ENCODE results near the gene KRTAP5-9.
"Not testable (repeated sequence)": the region's sequence is repeated elsewhere in the genome, so short reads cannot be mapped to it uniquely, and the experiment has no call there.

KRTAP5-9 gene

DNA sequence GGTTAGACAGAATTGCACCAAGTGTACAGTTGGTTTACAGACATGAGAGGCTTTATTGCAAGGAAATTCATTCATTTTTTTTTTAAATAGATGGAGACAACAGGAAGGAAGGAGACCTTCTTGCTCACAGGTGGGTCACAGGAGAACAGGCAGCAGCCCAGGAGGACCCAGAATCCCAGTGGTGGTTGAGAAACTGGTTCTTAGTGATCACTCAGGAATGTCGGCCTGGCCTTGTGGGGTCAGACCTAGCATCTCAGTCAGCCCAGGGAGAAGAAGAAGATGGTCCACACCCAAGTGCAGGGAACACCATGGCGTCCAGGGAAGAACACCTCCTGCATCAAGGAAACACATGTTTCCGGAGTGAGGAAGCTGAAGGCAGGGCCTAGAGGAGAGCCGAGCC, 33.6 kb downstream of the KRTAP5-9 start:
- H3K4me3 ChIP-seq (replicated peaks; ENCODE audit: low read depth, low read length) = no peak overlapping the region
- TF ChIP-seq, protein P1, sequence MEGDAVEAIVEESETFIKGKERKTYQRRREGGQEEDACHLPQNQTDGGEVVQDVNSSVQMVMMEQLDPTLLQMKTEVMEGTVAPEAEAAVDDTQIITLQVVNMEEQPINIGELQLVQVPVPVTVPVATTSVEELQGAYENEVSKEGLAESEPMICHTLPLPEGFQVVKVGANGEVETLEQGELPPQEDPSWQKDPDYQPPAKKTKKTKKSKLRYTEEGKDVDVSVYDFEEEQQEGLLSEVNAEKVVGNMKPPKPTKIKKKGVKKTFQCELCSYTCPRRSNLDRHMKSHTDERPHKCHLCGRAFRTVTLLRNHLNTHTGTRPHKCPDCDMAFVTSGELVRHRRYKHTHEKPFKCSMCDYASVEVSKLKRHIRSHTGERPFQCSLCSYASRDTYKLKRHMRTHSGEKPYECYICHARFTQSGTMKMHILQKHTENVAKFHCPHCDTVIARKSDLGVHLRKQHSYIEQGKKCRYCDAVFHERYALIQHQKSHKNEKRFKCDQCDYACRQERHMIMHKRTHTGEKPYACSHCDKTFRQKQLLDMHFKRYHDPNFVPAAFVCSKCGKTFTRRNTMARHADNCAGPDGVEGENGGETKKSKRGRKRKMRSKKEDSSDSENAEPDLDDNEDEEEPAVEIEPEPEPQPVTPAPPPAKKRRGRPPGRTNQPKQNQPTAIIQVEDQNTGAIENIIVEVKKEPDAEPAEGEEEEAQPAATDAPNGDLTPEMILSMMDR (IDR thresholded peaks at IDR 0.05; ENCODE audit: low read depth, low read length, missing control alignments) = no peak
- no peak for DNase-seq (ENCODE audit: extremely low read depth, low read depth)

DNA sequence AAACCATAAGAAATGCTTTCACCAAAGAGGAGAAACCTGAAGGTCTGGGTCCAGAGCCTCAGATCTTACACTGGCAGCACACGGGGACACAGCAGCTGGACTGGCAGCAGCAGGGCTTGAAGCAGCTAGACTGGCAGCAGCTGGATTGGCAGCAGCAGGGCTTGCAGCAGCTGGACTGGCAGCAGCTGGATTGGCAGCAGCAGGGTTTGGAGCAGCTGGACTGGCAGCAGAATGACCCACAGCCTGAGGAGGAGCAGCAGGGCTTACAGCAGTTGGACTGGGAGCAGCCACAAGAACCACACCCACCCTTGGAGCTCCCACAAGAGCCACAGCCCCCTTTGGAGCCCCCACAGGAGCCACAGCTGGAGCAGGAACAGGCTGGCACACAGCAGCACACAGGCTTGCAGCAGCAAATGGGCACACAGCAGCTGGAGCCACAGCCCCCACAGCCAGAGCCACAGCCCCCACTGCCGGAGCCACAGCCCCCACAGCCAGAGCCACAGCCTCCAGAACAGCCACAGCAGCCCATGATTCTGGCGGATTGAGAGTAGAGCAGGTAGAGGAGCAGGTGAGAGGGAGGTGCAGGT, 34.2 kb downstream of the KRTAP5-9 start, which contains the start of gene KRTAP5-11:
Gene KRTAP5-11 (minus strand): TSS at position 567 of the 587 bp plus-strand sequence. CDS start 38 bp downstream, at position 529.
- TF ChIP-seq, protein P1 (IDR thresholded peaks at IDR 0.05; ENCODE audit: low read depth, low read length, missing control alignments) = no peak
- no peak within 1 kb of the TSS for H3K4me3 ChIP-seq (replicated peaks; ENCODE audit: low read depth, low read length)
- no peak for DNase-seq (ENCODE audit: extremely low read depth, low read depth)

GRCh38 chr11:71582969-71583368, 34.7 kb downstream of the KRTAP5-9 start:
- not testable (repeated sequence) for H3K4me3 ChIP-seq (replicated peaks; ENCODE audit: low read depth, low read length); DNase-seq (ENCODE audit: extremely low read depth, low read depth)

DNA sequence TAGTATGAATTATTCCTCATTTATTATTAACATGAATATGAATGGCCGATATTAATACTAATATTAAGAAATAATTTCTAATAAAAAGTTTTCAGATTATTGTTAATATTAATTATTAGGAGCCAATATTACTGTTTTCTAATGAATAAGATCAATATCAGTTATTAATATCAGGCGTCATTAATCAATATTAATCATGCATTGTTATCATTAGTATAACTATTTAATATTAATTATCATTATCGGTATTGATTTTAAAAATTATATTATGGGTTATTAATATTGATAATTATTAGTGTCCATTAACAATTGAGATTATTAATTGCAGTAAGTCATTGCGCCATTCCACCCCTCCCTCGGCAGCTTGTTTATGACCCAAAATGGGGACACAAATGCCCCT, 37.5 kb downstream of the KRTAP5-9 start:
- not testable (repeated sequence) for H3K4me3 ChIP-seq (replicated peaks; ENCODE audit: low read depth, low read length); DNase-seq (ENCODE audit: extremely low read depth, low read depth)

- not testable (repeated sequence) for DNase-seq (ENCODE audit: extremely low read depth, low read depth); H3K4me3 ChIP-seq (replicated peaks; ENCODE audit: low read depth, low read length)
These were observed 40.1 kb downstream of the KRTAP5-9 start for GRCh38 chr11:71588314-71588713.

DNA sequence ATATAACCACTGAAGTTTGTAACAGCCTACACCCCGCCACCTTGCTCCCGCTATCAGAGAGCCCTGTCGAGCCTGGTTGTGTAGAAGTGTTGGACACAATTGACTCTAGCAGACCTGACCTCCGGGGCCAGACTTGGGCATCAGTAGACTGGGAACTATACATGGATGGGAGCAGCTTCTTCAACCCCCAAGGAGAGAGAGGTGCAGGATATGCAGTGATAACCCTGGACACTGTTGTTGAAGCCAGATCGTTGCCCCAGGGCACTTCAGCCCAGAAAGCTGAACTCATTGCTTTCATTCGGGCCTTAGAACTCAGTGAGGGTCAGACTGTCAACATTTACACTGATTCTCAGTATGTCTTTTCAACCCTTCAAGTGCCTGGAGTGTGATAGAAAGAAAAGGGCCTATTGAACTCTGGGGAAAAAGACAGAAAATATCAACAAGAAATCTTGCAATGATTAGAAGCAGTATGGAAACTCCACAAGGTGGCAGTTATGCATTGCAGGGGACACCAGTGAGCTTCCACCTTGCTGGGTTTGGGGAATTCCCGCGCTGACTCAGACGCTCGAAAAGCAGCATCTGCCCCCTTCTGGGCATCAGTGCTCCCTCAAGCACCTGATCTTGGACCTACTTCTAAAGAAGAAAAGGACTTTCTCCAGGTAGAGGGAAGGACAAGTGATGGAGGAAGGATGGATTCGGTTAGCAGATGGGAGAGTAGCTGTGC, 40.8 kb downstream of the KRTAP5-9 start:
- H3K4me3 ChIP-seq (replicated peaks; ENCODE audit: low read depth, low read length); DNase-seq (ENCODE audit: extremely low read depth, low read depth): not testable (repeated sequence)

DNA sequence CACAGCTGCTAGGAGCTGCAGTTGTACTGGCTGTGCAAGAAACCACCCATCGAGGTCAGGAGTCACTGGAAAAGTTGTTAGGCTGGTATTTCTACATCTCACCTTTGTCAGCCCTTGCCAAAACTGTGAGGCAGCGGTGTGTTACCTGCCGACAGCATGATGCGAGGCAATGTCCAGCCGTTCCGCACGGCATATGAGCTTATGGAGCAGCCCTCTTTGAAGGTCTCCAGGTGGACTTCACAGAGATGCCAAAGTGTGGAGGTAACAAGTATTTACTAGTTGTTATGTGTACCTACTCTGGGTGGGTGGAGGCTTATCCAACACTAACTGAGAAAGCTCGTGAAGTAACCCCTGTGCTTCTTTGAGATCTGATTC, 41.3 kb downstream of the KRTAP5-9 start:
- H3K4me3 ChIP-seq (replicated peaks; ENCODE audit: low read depth, low read length); DNase-seq (ENCODE audit: extremely low read depth, low read depth): not testable (repeated sequence)

All from HFF-Myc (cell line).